PFSK-1 (cell line): Measurements from ENCODE around the gene FSTL4.

ENCODE experiments used
- FOXP2 ChIP-seq: optimal IDR thresholded peaks from 2 replicates; pipeline ENCODE3; 2011; ENCODE audit warnings: borderline replicate concordance, control low read depth, inconsistent platforms; ENCODE audit not compliant: insufficient read depth; ENCODE audit errors: extremely low read length, extremely low read depth
- REST ChIP-seq, 2 experiments: IDR thresholded peaks; 2 replicates each; pipeline versions ENCODE4 v1.6.1 to v1.8.0; 2011 to 2012; ENCODE audit warnings: low read depth in 2 of 2, low read length in 2 of 2, control low read depth in 1 of 2, inconsistent platforms in 1 of 2, mild to moderate bottlenecking in 1 of 2, moderate library complexity in 1 of 2; ENCODE audit not compliant: insufficient read depth in 1 of 2
- TAF1 ChIP-seq: IDR thresholded peaks from 2 replicates; pipeline ENCODE4 v1.6.1; 2012; ENCODE audit warnings: low read length, control low read depth, borderline replicate concordance; ENCODE audit not compliant: insufficient read depth

- TF ChIP-seq REST (IDR thresholded peaks at IDR 0.05; ENCODE audit: insufficient read depth in 1 of 2, low read depth in 2 of 2, low read length in 2 of 2) (no peak), TAF1 (no peak), FOXP2 (no peak)
These were observed 12.0 kb upstream of the FSTL4 start for GRCh38 chr5:133624316-133624715.
